Osteocyte (in vitro differentiated cells): ENCODE measurements around the gene PUM2. TPM values are rescaled to one million over a fixed set of nuclear protein-coding genes. Genes with fewer than 3 reads are reported as not detected.
"Not testable (repeated sequence)": the region's sequence is repeated elsewhere in the genome, so short reads cannot be mapped to it uniquely, and the experiment has no call there.

Experiments
- DNase-seq: peaks from one replicate; pipeline ENCODE4 v3.0.0; 2021; ENCODE audit warnings: mixed read lengths; ENCODE audit not compliant: unreplicated experiment; ENCODE audit errors: extremely low spot score
- H3K27ac Mint-ChIP-seq: one replicate; pipeline ENCODE4 v1.8.0; 2021; ENCODE audit warnings: mild to moderate bottlenecking, mixed read lengths; ENCODE audit not compliant: unreplicated experiment
- H3K27me3 Mint-ChIP-seq: one replicate; pipeline ENCODE4 v1.8.0; 2021; ENCODE audit warnings: mixed read lengths; ENCODE audit not compliant: unreplicated experiment
- H3K36me3 Mint-ChIP-seq: one replicate; pipeline ENCODE4 v1.8.0; 2021; ENCODE audit warnings: mixed read lengths; ENCODE audit not compliant: unreplicated experiment
- H3K4me1 Mint-ChIP-seq: one replicate; pipeline ENCODE4 v1.8.0; 2021; ENCODE audit warnings: mixed read lengths; ENCODE audit not compliant: unreplicated experiment
- H3K4me3 Mint-ChIP-seq: one replicate; pipeline ENCODE4 v1.8.0; 2021; ENCODE audit warnings: mild to moderate bottlenecking, moderate library complexity, mixed read lengths; ENCODE audit not compliant: unreplicated experiment
- H3K9me3 Mint-ChIP-seq: one replicate; pipeline ENCODE4 v1.8.0; 2021; ENCODE audit warnings: mixed read lengths; ENCODE audit not compliant: unreplicated experiment
- CTCF ChIP-seq: fragments of 200-600 bp; sonication (generic); IDR thresholded peaks from 2 replicates; pipeline ENCODE4 v1.5.0; 2021; ENCODE audit warnings: antibody characterized with exemption, mild to moderate bottlenecking, moderate library complexity
- total RNA-seq: library from RNA; stranded (reverse); gene quantifications from 2 replicates; pipeline ENCODE4 v1.2.1, GENCODE V29; 2021

Gene PUM2
- total RNA-seq, 1 donor from 2014 or later: 82.2 TPM

DNA sequence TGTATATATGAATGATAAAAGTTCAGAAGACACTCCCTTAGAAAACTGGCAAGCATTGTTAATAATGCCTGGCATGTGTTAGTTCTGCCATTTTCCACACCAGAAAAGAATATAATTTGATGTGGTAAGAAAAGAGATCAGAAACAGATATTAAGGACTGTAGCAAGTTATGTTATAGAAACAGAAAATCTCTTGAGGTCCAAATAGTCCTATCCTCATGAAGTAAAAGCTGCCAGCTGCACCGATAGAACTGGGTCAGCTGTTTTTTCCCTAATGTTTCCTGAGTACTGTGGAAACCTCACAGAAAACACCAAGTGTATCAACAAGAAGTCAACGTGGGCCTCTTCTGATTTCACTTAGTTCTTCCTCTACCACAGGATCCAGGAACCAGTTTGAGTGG lies 68.8 kb downstream of the PUM2 start:
- no peak for TF ChIP-seq CTCF
- H3K27ac Mint-ChIP-seq: no peak overlapping the region
- H3K27me3 Mint-ChIP-seq: no peaks in the 10 kb centered on the region
- H3K9me3 Mint-ChIP-seq: no peaks in the 10 kb centered on the region
- H3K4me3 Mint-ChIP-seq: no peak overlapping the region
- H3K4me1 Mint-ChIP-seq: no peaks in the 10 kb centered on the region
- no peak for DNase-seq
- peaks cover 24% of the 10 kb centered on the region for H3K36me3 Mint-ChIP-seq

GRCh38 chr2:20273042-20273441 lies 77.6 kb downstream of the PUM2 start:
- Mint-ChIP-seq H3K9me3 (no peaks in the 10 kb centered on the region), H3K27me3 (no peaks in the 10 kb centered on the region), H3K4me1 (peaks cover 5% of the 10 kb centered on the region), H3K27ac (no peak overlapping the region), H3K4me3 (no peak overlapping the region), H3K36me3 (peaks cover 24% of the 10 kb centered on the region)
- DNase-seq: no peak
- TF ChIP-seq CTCF: no peak

- H3K36me3 Mint-ChIP-seq: peaks cover 32% of the 10 kb centered on the region
- H3K27me3 Mint-ChIP-seq, H3K4me1 Mint-ChIP-seq: not testable (repeated sequence)
These were observed 82.3 kb downstream of the PUM2 start for GRCh38 chr2:20268317-20268716.

DNA sequence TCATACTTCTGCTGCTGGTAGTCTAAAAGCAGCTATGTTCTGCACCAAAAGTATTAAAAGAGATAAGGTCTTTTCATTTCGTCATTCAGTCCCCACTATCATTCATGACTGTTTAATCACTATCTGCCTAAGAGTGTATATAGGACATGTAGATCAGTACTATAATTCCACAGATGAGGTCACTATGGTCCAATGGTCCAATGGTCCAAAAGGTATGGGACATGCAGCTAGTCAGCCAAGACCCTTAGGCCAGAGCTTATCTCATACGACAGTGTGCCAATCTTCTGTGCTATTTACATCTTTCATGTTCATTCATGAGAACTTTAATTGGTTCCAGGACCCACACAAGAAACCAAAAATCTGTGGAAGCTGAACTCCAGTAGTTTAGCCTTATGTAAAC lies 83.1 kb downstream of the PUM2 start:
- no peak for TF ChIP-seq CTCF
- Mint-ChIP-seq H3K27me3 (no peaks in the 10 kb centered on the region), H3K27ac (no peak overlapping the region), H3K4me3 (no peak overlapping the region), H3K36me3 (peaks cover 32% of the 10 kb centered on the region), H3K4me1 (no peaks in the 10 kb centered on the region), H3K9me3 (no peaks in the 10 kb centered on the region)
- no peak for DNase-seq

More at GRCh38 chr2:20268317-20268716, 82.3 kb downstream of the PUM2 start:
- not testable (repeated sequence) for H3K4me3 Mint-ChIP-seq, H3K27ac Mint-ChIP-seq, DNase-seq, H3K9me3 Mint-ChIP-seq

DNA sequence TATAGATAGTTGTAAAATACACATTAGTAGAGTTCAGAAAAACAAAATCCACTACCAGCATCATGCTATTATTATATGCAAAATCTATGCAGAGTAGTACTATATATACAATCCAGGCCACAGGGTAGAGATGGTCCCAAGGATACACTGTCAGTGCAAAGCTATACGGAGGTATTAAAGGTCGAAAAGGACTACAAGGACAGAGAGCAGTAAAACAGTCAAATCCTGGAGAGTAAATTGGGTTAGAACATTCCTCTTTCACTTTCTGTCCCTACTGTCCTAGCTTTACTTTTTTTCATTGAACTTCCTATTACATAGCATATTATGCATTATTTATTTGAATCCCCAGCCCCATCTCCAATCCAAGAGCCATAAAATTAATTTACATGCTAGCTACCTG lies 86.0 kb downstream of the PUM2 start:
- no peaks in the 10 kb centered on the region for H3K27me3 Mint-ChIP-seq
- H3K9me3 Mint-ChIP-seq: no peaks in the 10 kb centered on the region
- peaks cover 33% of the 10 kb centered on the region for H3K36me3 Mint-ChIP-seq
- H3K27ac Mint-ChIP-seq: no peak overlapping the region
- no peak for TF ChIP-seq CTCF
- DNase-seq: no peak
- H3K4me3 Mint-ChIP-seq: no peak overlapping the region
- H3K4me1 Mint-ChIP-seq: no peaks in the 10 kb centered on the region

GRCh38 chr2:20257411-20257810 lies 93.2 kb downstream of the PUM2 start:
- H3K4me3 Mint-ChIP-seq: no peak overlapping the region
- no peak overlapping the region for H3K27ac Mint-ChIP-seq
- no peak for DNase-seq
- H3K27me3 Mint-ChIP-seq: no peaks in the 10 kb centered on the region
- H3K36me3 Mint-ChIP-seq: peaks cover 45% of the 10 kb centered on the region
- no peaks in the 10 kb centered on the region for H3K4me1 Mint-ChIP-seq
- no peaks in the 10 kb centered on the region for H3K9me3 Mint-ChIP-seq
- TF ChIP-seq CTCF: no peak
